Fibroblast of lung (primary cell): ENCODE data around the gene C6orf132. TPM values are rescaled to one million over a fixed set of nuclear protein-coding genes. Genes with fewer than 3 reads are reported as not detected.

Experiments
- DNase-seq, 2 donors: peaks; one replicate each; pipeline versions ENCODE4 v3.0.0 to v3.0.0-alpha.2; 2010; ENCODE audit warnings: low read depth in 2 of 2
- H2AFZ ChIP-seq: 2 replicates; pipeline ENCODE4 v1.5.1; 2012; ENCODE audit warnings: low read length, control low read depth, inconsistent platforms
- H3K27ac ChIP-seq: 2 replicates; pipeline ENCODE4 v1.5.1; 2011; ENCODE audit warnings: low read length, control low read depth; ENCODE audit not compliant: insufficient read depth
- H3K27me3 ChIP-seq: 2 replicates; pipeline ENCODE4 v1.5.1; 2011; ENCODE audit warnings: mild to moderate bottlenecking, low read length; ENCODE audit not compliant: control insufficient read depth, insufficient read depth
- H3K36me3 ChIP-seq: 2 replicates; pipeline ENCODE4 v1.5.1; 2011; ENCODE audit warnings: low read length; ENCODE audit not compliant: control insufficient read depth, insufficient read depth
- H3K4me1 ChIP-seq: 2 replicates; pipeline ENCODE4 v1.5.1; 2011; ENCODE audit warnings: low read length; ENCODE audit not compliant: control insufficient read depth, insufficient read depth; ENCODE audit errors: extremely low read depth
- H3K4me2 ChIP-seq: 2 replicates; pipeline ENCODE4 v1.5.1; 2011; ENCODE audit warnings: low read length, control low read depth; ENCODE audit not compliant: insufficient read depth; ENCODE audit errors: extremely low read depth
- H3K4me3 ChIP-seq, 4 experiments: fragments of 200-600 bp in 1 of 4; sonication (generic) in 1 of 4; replicated peaks in 1 of 4; 2 replicates each; pipeline ENCODE4 v1.5.1; 2011 to 2016; ENCODE audit warnings: low read length in 4 of 4, low read depth in 3 of 4, mild to moderate bottlenecking in 3 of 4, control low read depth in 2 of 4, inconsistent platforms in 1 of 4, mixed read lengths in 1 of 4; ENCODE audit not compliant: insufficient read depth in 1 of 4; ENCODE audit errors: control extremely low read depth in 1 of 4
- H3K79me2 ChIP-seq: 2 replicates; pipeline ENCODE4 v1.5.1; 2012; ENCODE audit warnings: mild to moderate bottlenecking, low read length, inconsistent platforms; ENCODE audit not compliant: control insufficient read depth, insufficient read depth
- H3K9ac ChIP-seq: 2 replicates; pipeline ENCODE4 v1.5.1; 2011; ENCODE audit warnings: mild to moderate bottlenecking, low read length, control low read depth; ENCODE audit not compliant: insufficient read depth
- H3K9me3 ChIP-seq: 2 replicates; pipeline ENCODE4 v1.5.1; 2012; ENCODE audit warnings: low read depth, low read length; ENCODE audit not compliant: control insufficient read depth, insufficient read depth
- H4K20me1 ChIP-seq: 2 replicates; pipeline ENCODE4 v1.5.1; 2011; ENCODE audit warnings: low read length; ENCODE audit not compliant: control insufficient read depth, insufficient read depth; ENCODE audit errors: extremely low read depth
- EZH2 ChIP-seq: IDR thresholded peaks from 2 replicates; pipeline ENCODE4 v1.5.1; 2012; ENCODE audit warnings: low read length, control low read depth, mild to moderate bottlenecking; ENCODE audit errors: missing control alignments
- polyA plus RNA-seq, 2 donors: library from polyadenylated mRNA; depleted of rRNA in 1 of 2; stranded (reverse) in 1 of 2; unstranded in 1 of 2; fragments of >200 nt; gene quantifications; 2 replicates each; pipeline ENCODE4 v1.2.1, GENCODE V29; 2011 to 2012; ENCODE audit warnings: missing spikeins in 1 of 2
- total RNA-seq: library from RNA; depleted of rRNA; stranded (reverse); fragments of >200 nt; gene quantifications from 2 replicates; pipeline ENCODE4 v1.2.1, GENCODE V29; 2014
- TF ChIP-seq, protein P1 (sequence below), 2 donors: IDR thresholded peaks in 1 of 2; conservative IDR thresholded peaks in 1 of 2; 1 replicate in 1 of 2; 2 replicates in 1 of 2; pipeline ENCODE4 v1.5.1; 2011 to 2012; ENCODE audit warnings: low read length in 2 of 2, control low read depth in 1 of 2, inconsistent platforms in 1 of 2, low read depth in 1 of 2, mild to moderate bottlenecking in 1 of 2

C6orf132 gene
- total and polyA plus RNA-seq, 2 donors (not counting 1 experiment from before 2014, with no cell fraction given), result 0.87 to 1.2 TPM

- H3K27me3 ChIP-seq, result no peaks in the 10 kb centered on the region
- H3K4me3 ChIP-seq, result no peak overlapping the region
- no peaks in the 10 kb centered on the region for H3K79me2 ChIP-seq
- DNase-seq, result no peak
- H4K20me1 ChIP-seq, result no peaks in the 10 kb centered on the region
- TF ChIP-seq, protein P1, sequence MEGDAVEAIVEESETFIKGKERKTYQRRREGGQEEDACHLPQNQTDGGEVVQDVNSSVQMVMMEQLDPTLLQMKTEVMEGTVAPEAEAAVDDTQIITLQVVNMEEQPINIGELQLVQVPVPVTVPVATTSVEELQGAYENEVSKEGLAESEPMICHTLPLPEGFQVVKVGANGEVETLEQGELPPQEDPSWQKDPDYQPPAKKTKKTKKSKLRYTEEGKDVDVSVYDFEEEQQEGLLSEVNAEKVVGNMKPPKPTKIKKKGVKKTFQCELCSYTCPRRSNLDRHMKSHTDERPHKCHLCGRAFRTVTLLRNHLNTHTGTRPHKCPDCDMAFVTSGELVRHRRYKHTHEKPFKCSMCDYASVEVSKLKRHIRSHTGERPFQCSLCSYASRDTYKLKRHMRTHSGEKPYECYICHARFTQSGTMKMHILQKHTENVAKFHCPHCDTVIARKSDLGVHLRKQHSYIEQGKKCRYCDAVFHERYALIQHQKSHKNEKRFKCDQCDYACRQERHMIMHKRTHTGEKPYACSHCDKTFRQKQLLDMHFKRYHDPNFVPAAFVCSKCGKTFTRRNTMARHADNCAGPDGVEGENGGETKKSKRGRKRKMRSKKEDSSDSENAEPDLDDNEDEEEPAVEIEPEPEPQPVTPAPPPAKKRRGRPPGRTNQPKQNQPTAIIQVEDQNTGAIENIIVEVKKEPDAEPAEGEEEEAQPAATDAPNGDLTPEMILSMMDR (conservative IDR thresholded peaks at IDR 0.05 in 1 of 2, IDR thresholded peaks at IDR 0.05 in 1 of 2; ENCODE audit: low read depth in 1 of 2, low read length in 2 of 2), result no peak
- TF ChIP-seq EZH2, result no peak
- H3K9ac ChIP-seq, result no peak overlapping the region
- H3K4me1 ChIP-seq, result no peaks in the 10 kb centered on the region
- no peak overlapping the region for H2AFZ ChIP-seq
- no peaks in the 10 kb centered on the region for H3K9me3 ChIP-seq
- no peaks in the 10 kb centered on the region for H3K36me3 ChIP-seq
- no peak overlapping the region for H3K27ac ChIP-seq
- no peak overlapping the region for H3K4me2 ChIP-seq
These were observed 30.1 kb downstream of the C6orf132 start for GRCh38 chr6:42112351-42112750.

DNA sequence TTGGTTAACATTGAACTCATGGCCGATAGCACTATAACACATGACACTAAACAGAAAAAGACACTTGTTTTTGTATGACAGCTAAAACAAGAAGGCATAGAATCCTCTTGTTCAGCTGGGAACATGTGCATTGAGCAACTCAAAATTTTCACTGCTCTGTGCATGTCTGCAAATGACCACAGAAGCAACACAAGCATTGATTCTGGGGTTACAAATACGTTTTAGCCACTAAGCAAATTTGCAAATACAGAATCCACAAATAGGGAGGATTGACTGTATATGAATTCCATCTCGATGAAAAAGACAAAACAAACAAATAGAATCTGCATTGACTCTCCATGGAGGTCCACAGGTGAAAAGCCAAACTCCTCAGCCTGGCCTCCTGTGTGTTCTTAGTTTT is 31.7 kb downstream of the C6orf132 start:
- H3K27me3 ChIP-seq, result no peaks in the 10 kb centered on the region
- H3K4me2 ChIP-seq, result no peak overlapping the region
- no peak overlapping the region for H3K9ac ChIP-seq
- no peaks in the 10 kb centered on the region for H4K20me1 ChIP-seq
- H3K4me3 ChIP-seq, result no peak overlapping the region
- H3K9me3 ChIP-seq, result no peaks in the 10 kb centered on the region
- H2AFZ ChIP-seq, result no peak overlapping the region
- no peak for DNase-seq
- no peak overlapping the region for H3K27ac ChIP-seq
- no peaks in the 10 kb centered on the region for H3K79me2 ChIP-seq
- no peak for TF ChIP-seq EZH2
- TF ChIP-seq, protein P1 (conservative IDR thresholded peaks at IDR 0.05 in 1 of 2, IDR thresholded peaks at IDR 0.05 in 1 of 2; ENCODE audit: low read depth in 1 of 2, low read length in 2 of 2), result no peak
- H3K36me3 ChIP-seq, result no peaks in the 10 kb centered on the region
- no peaks in the 10 kb centered on the region for H3K4me1 ChIP-seq

DNA sequence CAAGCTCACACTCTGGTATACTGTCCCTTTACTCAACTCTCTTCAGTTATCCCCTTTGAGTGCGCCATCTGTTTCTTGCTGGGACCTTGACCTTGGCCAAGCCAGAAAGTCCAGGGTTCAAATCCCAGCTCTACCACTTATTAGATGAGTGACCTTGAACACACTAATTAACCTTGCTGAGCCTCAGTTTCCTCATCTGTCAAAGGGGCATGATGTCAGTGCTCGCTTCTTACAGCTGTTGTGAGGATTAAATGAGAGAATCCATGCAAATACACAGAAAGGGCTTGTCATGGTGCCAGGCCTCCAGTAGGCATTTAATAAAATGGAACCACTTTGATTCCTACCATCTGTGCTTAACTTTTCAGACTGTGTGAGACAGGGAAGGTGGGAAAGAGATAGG is 34.3 kb downstream of the C6orf132 start:
- Histone ChIP-seq H3K9ac (no peak overlapping the region), H3K4me1 (peaks cover 3% of the 10 kb centered on the region), H3K79me2 (no peaks in the 10 kb centered on the region), H4K20me1 (no peaks in the 10 kb centered on the region), H3K36me3 (no peaks in the 10 kb centered on the region), H3K27me3 (no peaks in the 10 kb centered on the region), H3K4me3 (no peak overlapping the region), H3K27ac (no peak overlapping the region), H3K4me2 (no peak overlapping the region), H2AFZ (no peak overlapping the region), H3K9me3 (no peaks in the 10 kb centered on the region)
- TF ChIP-seq, protein P1 (conservative IDR thresholded peaks at IDR 0.05 in 1 of 2, IDR thresholded peaks at IDR 0.05 in 1 of 2; ENCODE audit: low read depth in 1 of 2, low read length in 2 of 2), result no peak
- TF ChIP-seq EZH2, result no peak
- no peak for DNase-seq
